HG02763 (cell line): ENCODE measurements around the gene EMP3.

Experiments
- ATAC-seq: cut with Tn5 transposase; IDR thresholded peaks from one replicate; pipeline ENCODE4 v1.9.1; 2021; ENCODE audit warnings: mild to moderate bottlenecking, moderate library complexity; ENCODE audit not compliant: unreplicated experiment

Gene EMP3

GRCh38 chr19:48342841-48343540 lies 17.6 kb downstream of the EMP3 start:
- no peak for ATAC-seq

GRCh38 chr19:48344892-48345291 lies 19.5 kb downstream of the EMP3 start:
- no peak for ATAC-seq

DNA sequence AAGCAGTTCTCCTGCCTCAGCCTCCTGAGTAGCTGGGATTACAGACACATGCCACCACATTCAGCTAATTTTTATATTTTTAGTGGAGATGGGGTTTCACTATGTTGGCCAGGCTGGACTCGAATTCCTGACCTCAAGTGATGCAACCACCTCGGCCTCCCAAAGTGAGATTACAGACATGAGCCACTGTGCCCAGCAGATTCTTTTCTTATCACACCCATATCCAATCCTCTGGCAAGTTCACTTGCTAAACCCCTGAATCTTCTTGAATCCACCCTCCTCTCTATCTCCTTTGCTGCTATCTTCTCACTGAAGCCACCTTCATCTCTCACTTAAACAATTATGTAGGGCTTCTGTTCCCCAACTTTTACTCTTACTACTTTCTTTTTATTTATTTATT lies 20.8 kb downstream of the EMP3 start:
- ATAC-seq: no peak

GRCh38 chr19:48348045-48348444 lies 22.7 kb downstream of the EMP3 start:
- no peak for ATAC-seq

DNA sequence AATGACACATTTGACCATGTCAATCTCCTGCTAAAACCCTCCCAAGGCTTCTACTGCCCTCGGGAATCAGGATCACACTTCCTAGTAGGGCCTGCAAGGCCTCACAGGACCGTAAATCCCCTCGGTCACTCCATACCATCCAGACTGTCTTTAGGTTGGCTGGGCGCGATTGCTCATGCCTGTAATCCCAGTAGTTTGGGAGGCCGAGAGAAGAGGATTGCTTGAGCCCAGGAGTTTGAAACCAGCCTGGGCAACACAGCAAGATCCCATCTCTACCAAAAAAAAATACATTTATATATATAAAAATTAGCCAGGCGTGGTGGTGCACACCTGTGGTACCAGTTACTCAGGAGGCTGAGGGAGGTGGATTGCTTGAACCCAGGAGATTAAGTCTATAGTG lies 23.4 kb downstream of the EMP3 start:
- ATAC-seq: no peak

GRCh38 chr19:48350856-48351255 lies 25.5 kb downstream of the EMP3 start:
- no peak for ATAC-seq

DNA sequence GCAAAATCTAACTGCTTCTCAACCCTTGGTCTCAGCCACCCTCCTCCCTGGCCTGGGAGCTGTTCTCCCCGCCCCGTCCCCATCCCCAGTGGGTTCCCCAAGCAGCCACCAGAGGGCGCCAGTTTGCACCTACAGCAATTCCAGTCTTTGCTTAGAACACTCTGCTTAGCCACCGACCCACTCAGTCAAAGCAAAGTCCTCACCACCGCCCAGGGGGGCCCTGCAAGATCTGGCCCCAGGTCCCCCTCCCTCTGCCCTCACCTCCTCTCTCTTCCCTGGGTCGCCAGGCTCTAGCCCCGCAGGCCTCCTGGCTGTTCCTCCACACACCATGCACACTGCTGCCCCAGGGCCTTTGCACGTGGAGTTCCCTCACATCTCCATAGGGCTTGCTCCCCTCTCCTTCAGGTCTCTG lies 26.0 kb downstream of the EMP3 start:
- ATAC-seq: no peak

DNA sequence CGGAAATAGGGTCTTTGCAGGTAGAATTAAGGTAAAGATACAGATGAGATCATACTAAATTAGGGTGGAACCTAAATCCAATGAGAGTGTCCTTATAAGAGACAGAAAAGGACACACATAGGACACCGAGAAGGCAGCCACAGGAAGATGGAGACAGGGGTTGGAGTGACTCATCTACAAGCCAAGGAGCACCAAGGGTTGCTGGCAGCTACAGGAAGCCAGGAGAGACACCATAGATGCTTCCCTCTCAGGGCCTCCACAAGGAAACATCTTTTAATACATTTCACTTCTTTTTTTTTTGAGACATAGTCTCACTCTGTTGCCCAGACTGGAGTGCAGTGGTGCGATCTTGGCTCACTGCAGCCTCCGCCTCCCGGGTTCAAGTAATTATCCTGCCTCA lies 28.3 kb downstream of the EMP3 start:
- no peak for ATAC-seq

DNA sequence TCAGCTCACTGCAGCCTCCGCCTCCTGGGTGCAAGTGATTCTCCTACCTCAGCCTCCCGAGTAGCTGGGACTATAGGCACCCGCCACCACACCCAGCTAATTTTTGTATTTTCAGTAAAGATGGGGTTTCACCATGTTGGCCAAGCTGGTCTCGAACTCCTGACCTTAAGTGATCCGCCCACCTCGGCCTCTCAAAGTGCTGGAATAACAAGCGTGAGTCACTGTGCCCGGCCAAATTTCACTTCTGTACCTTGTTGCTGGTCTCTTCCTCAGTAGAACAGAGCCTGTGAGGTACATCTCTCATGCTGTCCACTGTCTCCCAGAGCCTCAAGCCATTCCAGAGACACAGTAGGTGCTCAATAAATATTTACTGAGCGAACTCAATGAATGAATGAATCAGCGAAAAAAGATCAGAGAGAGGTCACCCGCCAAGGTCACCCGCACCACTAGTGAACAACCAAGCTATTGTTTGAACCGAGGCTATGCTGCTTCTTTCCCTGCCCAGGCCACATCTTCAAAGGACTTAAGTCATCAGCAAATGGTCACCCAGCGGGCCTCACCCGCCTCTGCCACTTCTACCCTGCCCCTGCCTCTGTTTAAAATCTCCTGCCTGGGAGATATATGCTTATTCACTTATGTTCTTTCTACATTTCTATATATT lies 29.1 kb downstream of the EMP3 start:
- no peak for ATAC-seq

DNA sequence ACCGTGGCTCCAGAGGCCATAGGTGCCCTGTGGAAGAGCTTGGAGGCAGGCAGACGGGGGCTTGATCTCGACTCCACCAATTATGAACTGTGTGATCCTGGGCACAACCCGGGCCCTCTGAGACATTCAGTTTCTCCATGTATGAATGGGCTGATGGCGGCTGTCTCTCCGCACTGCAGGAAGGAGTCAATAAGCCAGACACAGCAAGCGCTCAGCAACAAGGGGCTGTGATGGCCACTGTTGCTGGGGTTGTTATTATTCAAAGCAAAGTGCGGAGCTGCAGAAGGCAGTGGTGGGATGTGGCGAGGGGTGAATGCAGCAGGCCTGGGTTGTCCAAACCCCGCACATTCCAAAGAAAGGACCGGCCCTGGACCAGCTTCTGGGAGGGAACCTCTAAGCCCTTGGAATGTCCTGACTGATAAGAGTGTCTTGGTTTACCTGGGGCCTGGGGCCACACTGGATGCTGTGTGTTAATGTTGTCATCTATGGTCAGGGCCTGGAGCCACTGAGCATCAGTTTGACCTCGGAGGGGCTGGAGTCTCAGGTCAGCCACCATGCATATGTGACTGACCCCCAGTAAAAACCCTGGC lies 30.1 kb downstream of the EMP3 start:
- ATAC-seq: no peak

DNA sequence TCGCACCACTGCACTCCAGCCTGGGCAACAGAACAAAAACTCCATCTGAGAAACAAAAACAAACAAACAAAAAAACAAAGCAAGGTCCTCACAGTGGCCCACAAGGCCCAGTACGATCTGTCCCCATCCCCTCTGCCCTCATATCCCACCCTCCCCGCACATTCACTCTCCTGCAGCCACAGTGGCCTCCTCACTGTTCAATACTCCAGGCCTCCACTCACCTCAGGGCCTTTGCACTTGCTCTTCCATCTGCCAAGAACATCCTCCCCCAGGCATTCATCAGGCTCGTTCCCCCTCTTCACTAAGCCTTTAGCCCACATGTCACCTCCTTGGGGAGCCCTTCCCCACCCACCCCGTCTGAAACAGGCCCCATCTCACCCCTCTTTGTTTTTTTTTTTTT lies 33.8 kb downstream of the EMP3 start:
- no peak for ATAC-seq

DNA sequence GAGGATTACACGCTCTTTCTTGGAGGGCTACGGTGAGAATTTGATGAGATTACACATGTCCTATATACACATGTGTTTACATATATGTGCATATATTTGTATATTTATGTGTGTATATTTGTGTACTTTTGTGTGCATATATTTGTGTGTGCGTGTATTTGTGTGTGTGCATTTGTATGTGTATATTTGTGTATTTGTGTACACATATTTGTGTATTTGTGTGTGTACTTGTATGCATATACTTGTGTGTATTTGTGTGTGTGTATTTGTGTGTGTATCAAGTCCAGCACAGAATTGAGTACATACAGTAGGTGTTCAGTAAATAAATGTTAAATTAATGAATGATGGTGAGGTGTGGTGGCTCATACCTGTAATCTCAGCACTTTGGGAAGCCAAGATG lies 36.6 kb downstream of the EMP3 start:
- ATAC-seq: no peak

DNA sequence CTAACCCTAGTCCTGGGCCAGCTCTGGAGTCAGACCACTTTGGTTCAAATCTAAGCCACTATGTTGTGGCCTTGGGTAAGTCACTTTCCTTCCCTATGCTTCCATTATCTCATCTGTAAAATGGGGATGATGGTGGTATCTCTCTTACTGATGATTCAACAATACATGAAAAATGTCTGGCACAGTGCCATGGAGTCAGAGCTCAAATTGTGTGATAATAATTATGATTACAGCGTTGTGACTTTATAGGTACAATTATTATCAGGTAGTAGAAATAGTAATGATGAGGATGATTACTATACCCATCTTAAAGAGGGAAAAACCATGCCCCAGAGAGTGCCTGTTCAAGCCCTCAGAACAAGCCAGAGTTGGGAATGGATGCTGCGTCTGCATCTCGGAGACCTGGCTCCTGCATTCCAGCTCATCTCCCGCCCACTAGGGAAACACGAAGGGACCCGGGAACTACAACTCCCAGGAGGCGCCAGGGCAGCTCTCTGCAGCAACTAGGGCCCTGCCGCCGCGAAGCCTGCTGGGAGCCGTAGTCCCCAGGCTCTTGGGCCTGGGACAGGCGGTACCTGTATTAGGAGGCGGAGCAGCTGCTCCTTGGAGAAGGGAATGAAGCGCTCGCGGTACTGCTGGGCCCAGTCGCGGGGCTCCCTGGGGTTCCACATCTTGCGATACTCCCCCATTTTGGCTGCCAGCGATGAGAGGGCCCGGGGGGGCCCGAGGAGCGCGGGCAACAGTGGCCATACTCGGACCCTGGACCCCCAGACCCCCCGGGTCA lies 37.6 kb downstream of the EMP3 start:
- ATAC-seq: peak; percentile 51

- ATAC-seq: peak; percentile 4
These were observed 38.1 kb downstream of the EMP3 start for GRCh38 chr19:48363500-48363809.

- ATAC-seq: peak; percentile 78
These were observed 38.7 kb downstream of the EMP3 start, which contains the start of the genes SYNGR4 and TMEM143 for GRCh38 chr19:48363810-48364597. Gene SYNGR4 (plus strand): TSS chr19:48364367. CDS start chr19:48365843, 1,476 bp downstream. Gene TMEM143 (minus strand): TSS chr19:48363940. CDS start chr19:48363920, 20 bp downstream.

DNA sequence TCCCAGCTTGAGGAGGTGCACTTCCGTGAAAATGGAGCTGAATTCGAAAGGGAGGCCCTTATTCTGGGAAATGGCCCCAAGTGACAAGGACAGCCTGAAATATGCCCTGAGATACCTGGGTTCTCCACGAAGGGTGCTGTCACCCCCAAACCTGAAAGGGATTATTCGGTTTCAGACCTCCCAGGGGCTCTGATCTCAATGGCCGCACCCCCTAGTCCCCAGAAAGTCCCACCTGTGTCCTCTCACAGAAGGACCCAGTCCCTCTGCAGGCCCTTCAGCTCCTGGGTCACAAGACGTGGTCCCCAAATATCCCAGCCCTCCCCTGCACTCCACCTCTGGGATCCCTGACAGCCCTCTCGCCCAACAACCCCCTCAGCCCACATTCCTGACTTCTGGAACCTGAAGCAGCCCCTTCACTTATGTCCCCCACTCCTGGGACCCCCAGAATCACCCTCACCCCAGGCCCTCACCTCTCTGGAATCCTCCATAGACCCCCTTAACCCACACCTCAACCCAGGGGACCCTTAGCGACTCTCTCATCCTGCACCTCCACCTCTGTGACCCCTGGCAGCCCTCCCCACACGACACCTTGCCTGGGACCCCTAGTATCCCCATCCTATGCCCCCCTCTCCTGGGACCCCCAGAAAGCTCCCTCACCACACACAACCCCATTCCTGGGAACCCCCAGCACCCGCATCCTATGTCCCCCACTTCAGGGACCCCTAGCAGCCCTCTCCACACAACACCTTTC lies 39.4 kb downstream of the EMP3 start:
- no peak for ATAC-seq

GRCh38 chr19:48365602-48366001 lies 40.2 kb downstream of the EMP3 start:
- ATAC-seq: no peak

DNA sequence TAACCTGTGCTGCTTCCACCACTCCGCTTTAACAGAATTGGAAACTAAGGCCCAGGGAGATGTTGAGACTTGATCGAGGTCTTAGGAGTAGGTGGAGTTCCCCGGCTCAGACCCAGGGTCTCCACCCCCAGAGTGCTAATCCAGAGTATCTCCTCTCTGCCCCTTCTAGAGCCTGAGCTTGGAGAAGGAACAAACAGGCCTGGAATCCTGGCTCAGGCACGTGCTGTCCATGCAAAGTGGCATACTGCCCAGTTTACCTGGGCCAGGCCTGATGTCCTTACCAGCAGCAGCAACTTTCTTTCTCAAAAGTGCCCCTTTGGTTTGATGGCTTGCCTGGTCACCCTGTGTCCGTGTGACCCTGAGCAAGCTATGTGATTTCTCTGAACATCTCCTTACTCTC lies 42.5 kb downstream of the EMP3 start:
- ATAC-seq: no peak

DNA sequence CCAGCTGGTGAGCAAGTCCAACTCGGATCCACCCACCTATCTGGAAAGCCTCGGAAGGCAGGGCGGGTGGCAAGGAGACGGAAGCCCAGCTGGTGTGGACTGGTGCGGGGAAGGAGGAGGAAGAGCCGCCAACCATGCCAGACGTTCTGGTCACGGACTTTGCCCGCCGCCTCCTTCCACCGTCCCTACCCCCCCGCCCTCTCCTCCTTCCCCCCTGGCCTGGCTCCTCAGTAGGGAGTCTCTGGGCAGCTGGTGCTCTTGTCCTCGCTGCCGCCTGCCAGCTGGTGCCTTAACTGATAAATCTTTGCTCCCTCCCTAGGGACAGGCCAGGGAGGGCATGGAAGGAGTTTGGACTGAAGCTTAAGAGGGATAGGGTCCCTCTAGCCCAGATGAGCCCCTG lies 43.6 kb downstream of the EMP3 start:
- ATAC-seq: no peak

DNA sequence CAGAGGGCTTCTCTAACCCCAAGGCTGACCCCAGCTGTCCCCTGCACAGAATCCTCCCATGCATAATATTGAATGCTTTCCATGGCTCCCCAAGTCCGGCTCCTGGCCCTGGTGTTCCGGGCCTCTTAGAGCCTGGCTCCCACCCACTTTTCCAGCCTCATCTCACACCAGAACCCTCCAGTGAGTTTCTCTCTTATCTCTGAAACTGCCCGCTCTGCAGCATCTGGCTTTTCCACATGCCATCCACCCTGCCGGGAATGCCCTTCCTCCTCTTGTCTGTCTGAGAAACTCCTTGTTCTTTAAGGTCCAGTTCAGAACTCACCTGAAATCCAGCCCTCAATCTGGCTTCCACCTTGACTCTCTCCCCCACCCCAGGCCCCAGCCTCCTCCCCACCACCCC lies 45.6 kb downstream of the EMP3 start:
- ATAC-seq: no peak
